ENCODE data around the gene PLK5.
"Not testable (repeated sequence)": the region's sequence is repeated elsewhere in the genome, so short reads cannot be mapped to it uniquely, and the experiment has no call there.

Gene PLK5

GRCh38 chr19:1491849-1492170 is 32.1 kb upstream of the PLK5 start:
- DNase-seq: no peak

- no peak for DNase-seq
Observed at GRCh38 chr19:1492474-1493006, 31.3 kb upstream of the PLK5 start.

GRCh38 chr19:1494115-1494815 is 29.6 kb upstream of the PLK5 start:
- no peak for DNase-seq

GRCh38 chr19:1495051-1495798 is 28.7 kb upstream of the PLK5 start:
- DNase-seq: no peak

- no peak for DNase-seq
Observed at GRCh38 chr19:1495799-1496713, 27.8 kb upstream of the PLK5 start.

- no peak for DNase-seq
Observed at GRCh38 chr19:1496714-1497577, 26.9 kb upstream of the PLK5 start.

GRCh38 chr19:1497578-1498235 is 26.2 kb upstream of the PLK5 start:
- no peak for DNase-seq

- not testable (repeated sequence) for DNase-seq
Observed at GRCh38 chr19:1499231-1499630, 24.6 kb upstream of the PLK5 start.

GRCh38 chr19:1501200-1501595 is 22.7 kb upstream of the PLK5 start:
- DNase-seq: no peak

GRCh38 chr19:1502433-1503088 is 21.3 kb upstream of the PLK5 start:
- no peak for DNase-seq

- DNase-seq: no peak
Observed at GRCh38 chr19:1503089-1503924, 20.6 kb upstream of the PLK5 start.

- no peak for DNase-seq
Observed at GRCh38 chr19:1503925-1504773, 19.7 kb upstream of the PLK5 start.

GRCh38 chr19:1505012-1505411 is 18.9 kb upstream of the PLK5 start:
- DNase-seq: no peak

- DNase-seq: no peak
Observed at GRCh38 chr19:1505991-1506881, 17.6 kb upstream of the PLK5 start.

- DNase-seq: no peak
Observed at GRCh38 chr19:1507192-1507660, 16.7 kb upstream of the PLK5 start.

- DNase-seq: no peak
Observed at GRCh38 chr19:1507763-1508506, 15.9 kb upstream of the PLK5 start.

- no peak for DNase-seq
Observed at GRCh38 chr19:1508507-1508856, 15.4 kb upstream of the PLK5 start.
